Muscle of arm (tissue), 14 donors: ENCODE data around the gene KCNJ3. TPM values are rescaled to one million over a fixed set of nuclear protein-coding genes. Genes with fewer than 3 reads are reported as not detected.

ENCODE experiments used
- DNase-seq: peaks from one replicate; pipeline ENCODE4 v3.0.0-alpha.2; 2013
- long read RNA-seq, 11 donors: transcript quantifications; one replicate each; lab custom pipeline, GENCODE V29; 2026
- polyA plus RNA-seq, 12 donors: library from polyadenylated mRNA; unstranded; fragments of 120-200 nt; gene quantifications; one replicate each; pipeline ENCODE4 v1.2.1, GENCODE V29; 2013; ENCODE audit not compliant: insufficient read length in 12 of 12

KCNJ3 gene
- polyA plus RNA-seq = 1 to 10 TPM in 4 of 12 donors, under 1 TPM in 6, not detected in 2; 0.38 to 1.7 (median 0.86) TPM
- long read RNA-seq, donor 1, full-length matches to known transcripts = 1 of 1 reads
- long read RNA-seq, donor 1, partial matches to known transcripts = 0 of 1 reads
- long read RNA-seq, donor 1, other reads (novel, unspliced or antisense) = 0 of 1 reads
- long read RNA-seq, donor 2 = 0 reads
- long read RNA-seq, donor 3 = 0 reads
- long read RNA-seq, donor 4, full-length matches to known transcripts = 1 of 1 reads
- long read RNA-seq, donor 4, partial matches to known transcripts = 0 of 1 reads
- long read RNA-seq, donor 4, other reads (novel, unspliced or antisense) = 0 of 1 reads
- long read RNA-seq, donor 5 = 0 reads
- long read RNA-seq, donor 6 = 0 reads
- long read RNA-seq, donor 7 = 0 reads
- long read RNA-seq, donor 8 = 0 reads
- long read RNA-seq, donor 9 = 0 reads
- long read RNA-seq, donor 10 = 0 reads
- long read RNA-seq, donor 11 = 0 reads

DNA sequence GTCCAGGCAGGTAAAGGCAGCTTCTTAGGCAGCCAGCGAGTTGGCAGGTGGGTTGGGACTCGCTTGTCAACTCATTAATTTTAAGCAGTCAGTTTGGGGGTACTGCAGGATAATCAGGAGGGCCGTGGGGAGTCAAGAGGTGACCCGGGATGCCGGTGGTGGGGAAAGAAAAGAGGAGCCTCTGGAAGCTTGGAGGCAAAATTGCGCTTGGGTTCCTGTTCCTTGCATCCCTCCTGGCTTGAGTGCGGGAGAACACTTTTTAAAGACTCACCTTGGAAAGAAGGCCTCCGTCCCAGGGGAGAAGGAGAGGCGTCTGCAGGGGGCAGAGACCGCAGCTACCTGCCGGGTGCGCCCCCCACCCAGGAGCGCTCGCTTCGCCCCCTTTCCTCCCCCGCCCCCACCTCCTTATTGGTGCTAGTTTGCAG is at the start of gene KCNJ3:
TSS of gene KCNJ3 (plus strand) at position 400 of the 425 bp plus-strand sequence. CDS start 81 bp downstream, outside the sequence.
- DNase-seq = no peak

- no peak for DNase-seq
Observed at GRCh38 chr2:154655499-154655898, 43.0 kb upstream of the KCNJ3 start.

- DNase-seq = no peak
Observed at GRCh38 chr2:154658854-154659253, 39.6 kb upstream of the KCNJ3 start.

- DNase-seq = no peak
Observed at GRCh38 chr2:154664248-154664647, 34.2 kb upstream of the KCNJ3 start.

- no peak for DNase-seq
Observed at GRCh38 chr2:154670083-154670482, 28.4 kb upstream of the KCNJ3 start.

DNA sequence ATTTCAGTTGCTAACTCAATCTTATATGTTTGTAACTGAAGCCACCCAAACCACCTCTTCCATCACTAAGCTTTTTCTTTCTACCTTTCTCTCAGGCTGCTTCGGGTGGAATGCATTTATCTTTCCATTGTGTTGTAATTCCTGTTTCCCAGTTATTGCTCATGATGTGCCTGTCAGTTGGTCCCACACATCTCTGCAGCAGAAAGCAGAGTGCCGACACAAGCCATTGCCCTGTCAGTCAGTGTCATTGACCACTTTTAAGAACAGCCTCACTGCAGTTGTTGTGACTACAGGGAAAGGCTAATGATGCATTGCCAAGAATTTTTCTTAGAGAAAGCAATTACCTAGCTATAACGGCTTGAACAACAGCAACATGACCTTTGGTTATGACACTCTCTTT is 24.8 kb upstream of the KCNJ3 start:
- no peak for DNase-seq

DNA sequence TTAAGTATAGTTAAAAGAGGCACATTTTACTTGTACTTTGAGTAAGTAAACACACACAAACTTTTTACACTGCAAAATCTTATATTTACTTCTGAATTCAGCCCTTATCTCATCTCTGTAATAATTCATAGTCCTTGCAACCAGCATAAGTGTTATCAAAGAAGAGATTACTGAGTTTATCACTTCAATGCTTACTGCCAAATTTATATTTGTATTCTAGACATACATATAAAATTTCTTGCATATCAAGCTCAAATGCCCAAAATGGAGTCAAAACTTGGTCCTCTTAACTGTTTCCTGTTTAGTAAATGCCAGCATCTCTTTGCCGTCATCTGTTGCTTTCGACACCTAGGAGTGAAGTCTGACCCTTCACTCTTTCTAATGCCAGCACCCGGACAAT is 21.1 kb upstream of the KCNJ3 start:
- DNase-seq = no peak

DNA sequence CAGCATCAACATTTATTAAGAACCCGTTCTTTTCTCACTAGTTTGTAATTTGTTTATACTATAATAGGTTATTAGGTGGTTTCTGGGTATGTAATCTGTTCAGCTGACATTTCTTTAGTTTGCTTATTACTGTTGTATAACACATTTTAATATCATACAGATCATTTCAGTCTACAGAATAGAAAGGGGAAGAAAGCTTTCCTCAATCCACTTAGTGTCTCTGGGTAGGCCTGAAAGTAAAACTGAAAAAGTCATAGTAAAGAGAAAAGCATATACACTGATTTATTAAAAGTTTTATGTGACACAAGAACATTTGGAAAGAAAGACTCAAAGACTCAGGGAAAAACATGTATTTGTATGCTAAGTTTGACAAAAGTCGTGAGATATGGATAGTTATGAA is 16.8 kb upstream of the KCNJ3 start:
- no peak for DNase-seq

- DNase-seq = no peak
Observed at GRCh38 chr2:154686162-154686561, 12.3 kb upstream of the KCNJ3 start.

- no peak for DNase-seq
Observed at GRCh38 chr2:154688373-154688772, 10.1 kb upstream of the KCNJ3 start.

- DNase-seq = no peak
Observed at GRCh38 chr2:154689158-154689557, 9.3 kb upstream of the KCNJ3 start.

GRCh38 chr2:154692927-154693326 is 5.6 kb upstream of the KCNJ3 start:
- DNase-seq = no peak

DNA sequence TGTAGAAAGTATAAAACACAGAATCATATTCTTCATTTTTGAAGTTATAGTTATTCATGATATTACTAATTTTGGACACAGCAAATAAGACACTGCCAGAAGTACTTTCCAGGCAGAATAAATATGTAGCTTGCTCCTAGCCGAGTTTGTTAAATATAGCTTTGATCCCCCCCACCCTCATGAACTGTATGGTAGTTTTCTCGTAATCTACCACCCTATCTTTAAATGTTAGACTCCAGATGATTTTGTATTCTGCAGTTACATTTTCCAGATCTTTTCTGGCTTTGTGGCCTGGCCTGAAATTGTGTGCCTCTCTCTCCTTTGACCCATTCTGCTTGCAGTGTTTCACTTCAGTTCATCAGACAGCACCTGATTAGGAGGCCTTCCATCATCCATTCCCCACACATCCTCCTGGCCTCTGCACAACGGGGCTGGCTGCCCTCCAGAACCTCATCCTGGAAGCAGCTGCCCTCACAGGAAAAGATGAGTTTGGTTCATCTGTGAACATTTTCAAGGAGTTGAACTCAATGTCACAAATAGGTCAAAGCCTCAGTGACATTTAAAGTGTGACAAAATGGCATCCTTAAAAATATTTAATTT is 4.7 kb upstream of the KCNJ3 start:
- DNase-seq = no peak

DNA sequence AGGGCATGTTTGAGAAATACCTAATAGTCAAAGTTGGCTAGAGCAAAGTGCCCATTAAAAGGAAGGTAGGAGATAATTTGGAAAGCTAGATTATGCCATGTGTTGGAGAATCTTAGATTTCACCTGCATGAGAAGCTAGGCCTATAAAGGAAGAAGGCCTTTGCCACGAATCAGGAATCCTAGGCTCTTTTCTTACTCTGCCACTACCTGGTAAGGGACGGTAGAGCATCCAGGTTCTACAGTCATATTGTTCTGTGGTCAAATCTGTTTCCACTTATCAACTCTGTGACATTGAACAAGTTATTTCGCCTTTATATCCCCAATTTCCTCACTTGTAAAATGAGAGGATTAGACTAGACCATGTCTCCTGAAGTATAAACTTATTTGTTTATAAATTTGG is 3.6 kb upstream of the KCNJ3 start:
- no peak for DNase-seq

DNA sequence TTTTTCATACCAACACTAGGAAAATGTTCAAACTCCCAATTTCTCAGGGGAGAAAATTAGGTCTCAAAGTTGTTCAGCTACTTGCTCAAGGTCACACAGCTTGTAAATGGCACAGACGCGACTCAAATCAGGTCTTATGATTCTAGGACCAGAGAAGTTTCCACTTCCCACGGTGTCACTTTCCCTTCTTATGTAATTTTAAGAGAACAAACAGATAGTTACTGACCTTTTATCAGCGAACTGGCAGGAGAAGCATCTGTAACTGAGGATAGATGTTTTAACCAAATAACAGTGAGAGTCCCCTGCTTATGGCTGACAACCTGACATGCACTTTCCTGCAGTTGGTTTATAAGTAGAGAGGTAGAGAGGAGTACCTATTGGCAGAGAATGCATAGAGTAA is 2.1 kb upstream of the KCNJ3 start:
- no peak for DNase-seq

DNA sequence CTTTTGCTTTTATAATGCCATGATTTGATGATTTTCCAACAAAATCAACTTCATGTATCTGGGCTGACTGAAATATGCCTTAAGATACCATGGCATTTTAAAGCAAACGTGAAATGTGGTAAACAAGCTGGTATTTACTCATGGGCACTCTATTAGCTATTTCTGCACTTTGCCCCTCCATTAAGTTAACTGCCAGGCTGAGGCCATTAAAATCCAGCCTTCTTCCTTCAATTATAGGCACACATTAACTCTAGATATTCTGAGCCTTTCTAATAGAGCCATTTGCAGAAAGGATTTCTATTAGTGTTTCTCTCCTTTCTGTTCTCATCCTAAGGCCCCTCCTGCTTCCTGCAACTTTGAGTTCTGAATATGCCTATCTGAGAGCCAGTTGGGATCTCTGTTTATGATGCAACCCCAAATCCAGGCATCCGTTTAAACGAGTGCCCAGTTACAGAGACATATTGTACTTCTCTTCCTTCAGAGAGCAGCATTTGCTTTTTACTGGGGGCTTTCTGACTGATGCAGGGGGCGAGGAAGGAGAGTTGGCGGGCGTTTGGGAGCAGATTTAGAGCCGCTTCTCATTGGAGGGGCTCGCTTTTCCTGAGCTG is 1.6 kb upstream of the KCNJ3 start:
- no peak for DNase-seq

DNA sequence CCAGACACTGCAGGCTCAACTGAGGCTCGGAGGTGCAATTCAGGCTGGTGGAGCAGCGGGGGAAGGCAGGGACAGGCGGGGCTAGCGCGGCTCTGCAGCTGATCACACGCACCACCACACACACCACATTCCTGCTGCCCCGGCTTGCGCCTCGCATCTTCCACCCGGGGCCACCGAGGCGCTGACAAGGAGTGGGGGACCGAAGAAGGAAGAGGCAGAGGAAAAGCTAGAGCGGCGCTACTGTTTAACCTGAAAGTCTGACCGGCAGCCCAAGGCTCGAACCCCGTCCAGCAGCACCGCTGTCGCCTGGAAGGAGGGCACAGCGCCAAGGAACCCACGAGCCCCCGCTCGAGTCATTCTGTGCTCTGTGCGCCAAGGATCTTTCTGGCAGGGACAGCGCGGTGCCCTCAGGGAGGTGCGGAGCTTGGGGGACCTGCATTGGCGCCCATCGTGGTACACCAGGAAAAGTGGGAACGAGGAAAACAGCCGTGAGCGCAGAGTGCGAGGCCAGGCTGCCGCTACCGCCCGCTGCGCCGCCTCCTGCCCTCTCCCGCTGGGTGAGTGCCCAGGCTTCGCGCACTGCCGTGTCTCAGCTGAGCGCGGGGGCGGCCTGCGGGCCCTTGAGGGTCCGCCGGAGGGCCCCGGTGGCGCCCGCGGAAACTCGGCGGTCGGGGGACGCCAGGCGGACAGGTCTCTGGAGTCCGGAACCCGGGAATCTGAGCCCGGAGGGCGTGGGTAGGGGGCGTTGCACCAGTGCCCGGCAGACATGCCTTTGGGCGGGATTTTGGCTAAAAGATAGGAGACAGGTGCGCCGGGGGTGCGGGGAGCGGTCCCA is 860 bp upstream of the KCNJ3 start:
- peak; percentile 23 for DNase-seq

DNA sequence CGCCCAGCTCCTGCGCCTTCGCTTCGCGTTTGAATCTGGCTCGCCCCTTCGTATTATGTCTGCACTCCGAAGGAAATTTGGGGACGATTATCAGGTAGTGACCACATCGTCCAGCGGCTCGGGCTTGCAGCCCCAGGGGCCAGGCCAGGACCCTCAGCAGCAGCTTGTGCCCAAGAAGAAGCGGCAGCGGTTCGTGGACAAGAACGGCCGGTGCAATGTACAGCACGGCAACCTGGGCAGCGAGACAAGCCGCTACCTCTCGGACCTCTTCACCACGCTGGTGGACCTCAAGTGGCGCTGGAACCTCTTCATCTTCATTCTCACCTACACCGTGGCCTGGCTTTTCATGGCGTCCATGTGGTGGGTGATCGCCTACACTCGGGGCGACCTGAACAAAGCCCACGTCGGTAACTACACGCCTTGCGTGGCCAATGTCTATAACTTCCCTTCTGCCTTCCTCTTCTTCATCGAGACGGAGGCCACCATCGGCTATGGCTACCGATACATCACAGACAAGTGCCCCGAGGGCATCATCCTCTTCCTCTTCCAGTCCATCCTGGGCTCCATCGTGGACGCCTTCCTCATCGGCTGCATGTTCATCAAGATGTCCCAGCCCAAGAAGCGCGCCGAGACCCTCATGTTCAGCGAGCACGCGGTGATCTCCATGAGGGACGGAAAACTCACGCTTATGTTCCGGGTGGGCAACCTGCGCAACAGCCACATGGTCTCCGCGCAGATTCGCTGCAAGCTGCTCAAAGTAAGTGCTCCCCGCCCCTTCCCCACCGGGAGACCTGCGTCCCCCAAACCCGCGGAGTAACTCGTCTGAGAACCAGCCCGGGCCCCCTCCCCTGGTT is 453 bp downstream of the KCNJ3 start:
- no peak for DNase-seq

- DNase-seq = no peak
Observed at GRCh38 chr2:154699575-154699930, 1.1 kb downstream of the KCNJ3 start.

GRCh38 chr2:154700136-154700535 is 1.6 kb downstream of the KCNJ3 start:
- no peak for DNase-seq

GRCh38 chr2:154704991-154705390 is 6.5 kb downstream of the KCNJ3 start:
- no peak for DNase-seq
